NCI-H774 (cell line): ENCODE data around the gene GRIA2.

ENCODE experiments used
- DNase-seq: peaks from one replicate; lab custom pipeline; 2025; lab: John Stamatoyannopoulos, UW

The GRIA2 gene

GRCh38 chr4:157265281-157265680 is 44.8 kb downstream of the GRIA2 start:
- DNase-seq = no peak

GRCh38 chr4:157270108-157270507 is 49.6 kb downstream of the GRIA2 start:
- no peak for DNase-seq

GRCh38 chr4:157270552-157270951 is 50.0 kb downstream of the GRIA2 start:
- DNase-seq = no peak

- DNase-seq = no peak
These were observed 50.8 kb downstream of the GRIA2 start for GRCh38 chr4:157271166-157271869.

GRCh38 chr4:157280673-157281072 is 60.1 kb downstream of the GRIA2 start:
- DNase-seq = no peak

DNA sequence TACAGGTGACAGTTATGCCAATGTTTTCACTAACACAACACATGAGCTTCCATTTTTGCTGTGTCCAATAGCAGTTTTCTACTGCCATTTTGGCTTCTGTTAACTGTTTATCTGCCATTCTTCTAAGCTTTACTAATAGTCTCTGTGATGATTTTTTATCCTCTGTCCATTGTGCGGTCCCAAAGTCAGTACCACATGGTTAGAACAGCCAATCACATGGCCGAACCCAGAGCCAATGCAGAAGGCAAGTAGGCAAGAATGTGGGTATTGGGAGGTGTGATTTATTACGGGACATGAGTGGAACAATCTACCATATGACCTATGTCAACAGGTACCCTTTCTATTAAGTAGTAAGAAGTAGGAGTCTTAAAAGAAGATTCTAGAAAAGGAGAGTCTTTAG is 61.5 kb downstream of the GRIA2 start:
- DNase-seq = no peak

DNA sequence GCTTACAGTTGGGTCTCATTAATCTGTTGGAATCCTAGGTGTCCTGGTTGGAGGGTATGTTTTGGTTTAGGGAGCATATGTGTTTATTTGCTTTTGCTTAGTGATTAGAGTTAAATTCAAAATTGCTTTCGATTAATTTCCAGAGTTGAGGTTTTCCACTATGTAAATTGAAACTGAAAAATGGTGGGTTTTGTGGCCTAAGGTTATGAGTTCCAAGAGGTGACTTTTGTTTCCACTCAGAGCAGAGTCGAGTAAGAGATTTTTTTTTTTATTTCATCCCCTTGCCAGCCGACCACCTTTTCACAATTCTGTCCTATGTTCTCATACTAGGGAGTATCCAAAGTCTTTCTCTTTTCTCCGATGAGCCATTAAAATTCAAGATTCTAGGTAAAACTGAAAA is 66.9 kb downstream of the GRIA2 start:
- DNase-seq = no peak

- DNase-seq = no peak
These were observed 70.1 kb downstream of the GRIA2 start for GRCh38 chr4:157290622-157291021.

GRCh38 chr4:157291071-157291470 is 70.5 kb downstream of the GRIA2 start:
- no peak for DNase-seq

- DNase-seq = no peak
These were observed 73.1 kb downstream of the GRIA2 start for GRCh38 chr4:157293673-157294072.

GRCh38 chr4:157294575-157294974 is 74.0 kb downstream of the GRIA2 start:
- no peak for DNase-seq

- DNase-seq = peak; percentile 3
These were observed 80.2 kb downstream of the GRIA2 start for GRCh38 chr4:157300701-157301100.

DNA sequence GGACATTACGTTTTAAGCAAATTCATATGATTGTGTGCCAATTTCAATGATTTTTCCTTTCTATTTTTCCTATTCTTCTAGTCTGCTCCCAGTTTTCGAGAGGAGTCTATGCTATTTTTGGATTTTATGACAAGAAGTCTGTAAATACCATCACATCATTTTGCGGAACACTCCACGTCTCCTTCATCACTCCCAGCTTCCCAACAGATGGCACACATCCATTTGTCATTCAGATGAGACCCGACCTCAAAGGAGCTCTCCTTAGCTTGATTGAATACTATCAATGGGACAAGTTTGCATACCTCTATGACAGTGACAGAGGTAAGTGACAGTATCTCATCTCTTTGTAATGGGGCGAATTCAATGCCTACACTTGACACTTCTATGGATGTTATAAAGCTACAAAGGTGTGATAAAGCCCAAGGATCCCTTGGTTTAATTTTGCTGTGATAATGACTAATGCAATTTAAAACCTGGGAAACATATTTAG is 83.0 kb downstream of the GRIA2 start:
- DNase-seq = no peak

- no peak for DNase-seq
These were observed 84.2 kb downstream of the GRIA2 start for GRCh38 chr4:157304769-157305168.

GRCh38 chr4:157312702-157313101 is 92.2 kb downstream of the GRIA2 start:
- no peak for DNase-seq

DNA sequence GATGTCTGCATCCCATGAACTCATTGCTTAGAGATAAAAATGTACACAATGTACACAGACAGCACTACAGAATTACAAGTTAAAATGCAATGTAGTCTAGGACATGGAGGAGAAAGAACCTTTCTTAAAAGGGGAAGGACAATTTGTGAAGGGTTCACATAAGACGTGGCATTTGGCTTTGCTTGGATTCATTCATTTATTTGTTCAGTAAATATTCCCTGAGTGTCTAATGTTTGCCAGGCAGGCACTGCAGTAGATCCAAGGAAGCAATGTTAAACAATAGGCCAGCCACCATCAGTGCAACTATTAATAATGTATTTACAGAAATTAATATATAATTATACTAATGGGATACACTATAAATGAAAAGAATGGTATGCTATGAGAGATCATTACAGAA is 94.4 kb downstream of the GRIA2 start:
- DNase-seq = peak; percentile 2

GRCh38 chr4:157315968-157316367 is 95.4 kb downstream of the GRIA2 start:
- DNase-seq = no peak

DNA sequence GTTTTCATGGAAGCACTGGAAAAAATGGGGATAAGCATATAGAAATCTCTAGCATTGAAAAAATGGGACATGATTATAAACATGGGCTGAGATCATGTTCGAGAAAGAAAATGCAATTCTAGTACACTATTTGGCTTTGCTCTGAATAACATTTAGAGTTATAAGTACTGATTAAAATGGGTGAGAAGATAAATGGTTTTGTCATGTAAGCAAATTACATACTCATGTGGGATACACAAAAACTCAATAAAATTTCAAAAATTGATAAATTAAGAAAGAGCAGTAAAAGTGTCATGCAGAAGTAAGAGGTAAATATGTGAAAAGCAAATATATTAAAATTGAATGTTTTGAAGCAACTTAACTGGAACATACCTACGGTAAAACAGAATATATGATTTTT is 99.6 kb downstream of the GRIA2 start:
- no peak for DNase-seq

DNA sequence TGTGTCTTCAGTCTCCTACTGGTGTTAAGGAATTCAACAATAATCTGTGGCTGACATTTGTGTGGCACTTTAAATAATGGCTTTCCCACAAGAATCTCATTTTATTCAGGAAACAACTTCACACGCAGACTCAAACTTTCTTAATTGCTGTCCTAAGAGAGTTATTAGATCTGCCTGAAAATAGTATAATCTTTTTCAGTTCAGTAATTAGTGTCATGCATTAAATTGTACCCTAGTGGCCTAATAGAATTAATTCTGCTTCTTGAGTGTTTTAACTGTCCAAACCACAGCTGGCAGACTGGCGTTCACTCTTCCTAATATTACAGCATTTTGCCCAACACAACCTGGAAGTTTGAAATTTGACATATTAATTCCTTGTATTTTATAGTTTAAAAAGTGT is 107.1 kb downstream of the GRIA2 start:
- no peak for DNase-seq

DNA sequence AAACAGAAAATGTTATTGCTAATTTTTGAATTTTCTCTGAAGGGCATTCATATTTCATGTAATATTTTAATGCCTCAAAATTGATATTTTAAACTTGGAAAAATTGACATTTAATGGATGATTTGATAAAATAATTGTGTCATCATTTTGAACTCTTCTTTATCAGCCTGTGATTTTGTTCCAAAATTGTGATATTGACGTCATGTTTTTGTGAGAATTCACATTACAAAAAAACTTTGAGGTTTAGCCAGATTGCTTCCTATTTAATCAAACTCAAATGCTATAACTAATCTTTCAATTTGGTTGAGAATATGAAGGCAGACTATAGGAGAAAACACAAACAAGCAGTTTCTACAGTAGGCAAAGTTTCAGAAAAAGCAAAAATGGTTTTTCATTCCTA is 137.4 kb downstream of the GRIA2 start:
- no peak for DNase-seq

DNA sequence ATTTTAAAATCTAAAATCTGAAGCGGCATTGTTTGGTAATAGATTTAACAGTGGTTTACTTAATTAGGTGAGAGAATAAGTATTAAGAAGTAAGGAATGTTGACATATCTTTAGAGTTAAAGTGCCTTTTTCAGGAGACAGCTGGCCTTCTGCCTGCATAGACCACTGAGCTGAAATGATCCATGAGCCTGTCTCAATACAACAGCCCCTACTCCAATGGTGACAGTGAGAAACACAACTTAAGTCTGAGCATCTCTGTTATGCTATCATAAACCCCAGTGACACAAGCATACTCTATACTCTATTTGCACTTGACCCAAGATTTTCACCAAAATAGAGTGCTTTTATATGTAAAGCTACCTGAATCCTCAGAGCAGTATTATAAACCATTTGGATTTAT is 137.9 kb downstream of the GRIA2 start:
- no peak for DNase-seq

- no peak for DNase-seq
These were observed 138.3 kb downstream of the GRIA2 start for GRCh38 chr4:157358851-157359250.

DNA sequence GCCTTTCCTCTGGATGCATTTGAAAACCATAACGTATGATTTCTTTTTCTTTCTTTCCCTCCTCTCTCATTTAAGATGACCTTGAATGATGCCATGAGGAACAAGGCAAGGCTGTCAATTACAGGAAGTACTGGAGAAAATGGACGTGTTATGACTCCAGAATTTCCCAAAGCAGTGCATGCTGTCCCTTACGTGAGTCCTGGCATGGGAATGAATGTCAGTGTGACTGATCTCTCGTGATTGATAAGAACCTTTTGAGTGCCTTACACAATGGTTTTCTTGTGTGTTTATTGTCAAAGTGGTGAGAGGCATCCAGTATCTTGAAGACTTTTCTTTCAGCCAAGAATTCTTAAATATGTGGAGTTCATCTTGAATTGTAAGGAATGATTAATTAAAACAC is 142.8 kb downstream of the GRIA2 start:
- no peak for DNase-seq

- no peak for DNase-seq
These were observed 151.6 kb downstream of the GRIA2 start for GRCh38 chr4:157372154-157372553.
